Measurements from ENCODE around the gene NEAT1.

The NEAT1 gene

GRCh38 chr11:65380460-65381119, 42.0 kb upstream of the NEAT1 start:
- Histone ChIP-seq H3K36me3 (ENCODE audit: control insufficient read depth, insufficient read depth, low read length) (no peaks in the 10 kb centered on the region), H3K4me3 (ENCODE audit: extremely low read depth, insufficient read depth, low read length, poor library complexity, severe bottlenecking) (no peak overlapping the region), H3K27ac (ENCODE audit: low read depth, low read length, severe bottlenecking) (peak overlapping the region; percentile 99), H3K4me1 (ENCODE audit: control insufficient read depth, insufficient read depth, low read length, poor library complexity, severe bottlenecking) (peaks cover 40% of the 10 kb centered on the region), H3K9me3 (ENCODE audit: control insufficient read depth, low read length) (no peaks in the 10 kb centered on the region)
- WGBS, 2 experiments (ENCODE audit: insufficient coverage in 2 of 2), result 96 to 98% methylated on average over 14 to 15 of the region's 16 CpGs

- Histone ChIP-seq H3K36me3 (ENCODE audit: control insufficient read depth, insufficient read depth, low read length) (no peaks in the 10 kb centered on the region), H3K9me3 (ENCODE audit: control insufficient read depth, low read length) (no peaks in the 10 kb centered on the region), H3K4me3 (ENCODE audit: extremely low read depth, insufficient read depth, low read length, poor library complexity, severe bottlenecking) (peak overlapping the region; percentile 21), H3K4me1 (ENCODE audit: control insufficient read depth, insufficient read depth, low read length, poor library complexity, severe bottlenecking) (peaks cover 41% of the 10 kb centered on the region), H3K27ac (ENCODE audit: low read depth, low read length, severe bottlenecking) (peak overlapping the region; percentile 99)
- WGBS, 2 experiments (ENCODE audit: insufficient coverage in 2 of 2), result 20 to 21% methylated on average over 1 to 2 of the region's 6 CpGs
Measured at GRCh38 chr11:65381716-65382032, 40.9 kb upstream of the NEAT1 start.

- no peaks in the 10 kb centered on the region for H3K9me3 ChIP-seq (ENCODE audit: control insufficient read depth, low read length)
- H3K27ac ChIP-seq (ENCODE audit: low read depth, low read length, severe bottlenecking), result peak within 1 kb of the TSS; percentile 99
- H3K36me3 ChIP-seq (ENCODE audit: control insufficient read depth, insufficient read depth, low read length), result no peaks in the 10 kb centered on the region
- 19 to 21% methylated on average over 17 to 23 of the region's 27 CpGs for WGBS, 2 experiments (ENCODE audit: insufficient coverage in 2 of 2)
- peaks cover 39% of the 10 kb centered on the region for H3K4me1 ChIP-seq (ENCODE audit: control insufficient read depth, insufficient read depth, low read length, poor library complexity, severe bottlenecking)
- H3K4me3 ChIP-seq (ENCODE audit: extremely low read depth, insufficient read depth, low read length, poor library complexity, severe bottlenecking), result peak within 1 kb of the TSS; percentile 21
Measured at GRCh38 chr11:65382033-65382803, 40.4 kb upstream of the NEAT1 start, which contains the start of gene SLC25A45. Gene SLC25A45 (minus strand): TSS chr11:65382646. CDS start chr11:65381951, 695 bp downstream.

GRCh38 chr11:65382804-65383368, 39.7 kb upstream of the NEAT1 start:
- Histone ChIP-seq H3K36me3 (ENCODE audit: control insufficient read depth, insufficient read depth, low read length) (peaks cover 1% of the 10 kb centered on the region), H3K4me1 (ENCODE audit: control insufficient read depth, insufficient read depth, low read length, poor library complexity, severe bottlenecking) (peaks cover 36% of the 10 kb centered on the region), H3K4me3 (ENCODE audit: extremely low read depth, insufficient read depth, low read length, poor library complexity, severe bottlenecking) (peak overlapping the region; percentile 21), H3K27ac (ENCODE audit: low read depth, low read length, severe bottlenecking) (peak overlapping the region; percentile 99), H3K9me3 (ENCODE audit: control insufficient read depth, low read length) (no peaks in the 10 kb centered on the region)
- WGBS, 2 experiments (ENCODE audit: insufficient coverage in 2 of 2), result 79 to 84% methylated on average over 8 to 11 of the region's 12 CpGs

GRCh38 chr11:65383778-65384177, 38.8 kb upstream of the NEAT1 start:
- H3K27ac ChIP-seq (ENCODE audit: low read depth, low read length, severe bottlenecking), result peak overlapping the region; percentile 99
- no peaks in the 10 kb centered on the region for H3K9me3 ChIP-seq (ENCODE audit: control insufficient read depth, low read length)
- 90 to 100% methylated on average over 4 to 5 of the region's 6 CpGs for WGBS, 2 experiments (ENCODE audit: insufficient coverage in 2 of 2)
- no peak overlapping the region for H3K4me3 ChIP-seq (ENCODE audit: extremely low read depth, insufficient read depth, low read length, poor library complexity, severe bottlenecking)
- H3K4me1 ChIP-seq (ENCODE audit: control insufficient read depth, insufficient read depth, low read length, poor library complexity, severe bottlenecking), result peaks cover 36% of the 10 kb centered on the region
- peaks cover 10% of the 10 kb centered on the region for H3K36me3 ChIP-seq (ENCODE audit: control insufficient read depth, insufficient read depth, low read length)

- Histone ChIP-seq H3K4me3 (ENCODE audit: extremely low read depth, insufficient read depth, low read length, poor library complexity, severe bottlenecking) (no peak overlapping the region), H3K27ac (ENCODE audit: low read depth, low read length, severe bottlenecking) (peak overlapping the region; percentile 99), H3K36me3 (ENCODE audit: control insufficient read depth, insufficient read depth, low read length) (peaks cover 17% of the 10 kb centered on the region), H3K9me3 (ENCODE audit: control insufficient read depth, low read length) (no peaks in the 10 kb centered on the region), H3K4me1 (ENCODE audit: control insufficient read depth, insufficient read depth, low read length, poor library complexity, severe bottlenecking) (peaks cover 41% of the 10 kb centered on the region)
- 87 to 88% methylated on average over 7 to 8 of the region's 8 CpGs for WGBS, 2 experiments (ENCODE audit: insufficient coverage in 2 of 2)
Measured at GRCh38 chr11:65384301-65384889, 38.2 kb upstream of the NEAT1 start.

GRCh38 chr11:65386307-65387140, 36.1 kb upstream of the NEAT1 start, which contains the start of gene FRMD8:
Gene FRMD8 (plus strand): TSS chr11:65386637. CDS start chr11:65387037, 400 bp downstream.
- 9 to 11% methylated on average over 55 to 63 of the region's 76 CpGs for WGBS, 2 experiments (ENCODE audit: insufficient coverage in 2 of 2)
- Histone ChIP-seq H3K4me1 (ENCODE audit: control insufficient read depth, insufficient read depth, low read length, poor library complexity, severe bottlenecking) (peaks cover 58% of the 10 kb centered on the region), H3K4me3 (ENCODE audit: extremely low read depth, insufficient read depth, low read length, poor library complexity, severe bottlenecking) (peak within 1 kb of the TSS; percentile 86), H3K9me3 (ENCODE audit: control insufficient read depth, low read length) (no peaks in the 10 kb centered on the region), H3K27ac (ENCODE audit: low read depth, low read length, severe bottlenecking) (peak within 1 kb of the TSS; percentile 99), H3K36me3 (ENCODE audit: control insufficient read depth, insufficient read depth, low read length) (peaks cover 31% of the 10 kb centered on the region)

GRCh38 chr11:65388731-65389130, 33.9 kb upstream of the NEAT1 start:
- Histone ChIP-seq H3K4me1 (ENCODE audit: control insufficient read depth, insufficient read depth, low read length, poor library complexity, severe bottlenecking) (peaks cover 55% of the 10 kb centered on the region), H3K36me3 (ENCODE audit: control insufficient read depth, insufficient read depth, low read length) (peaks cover 53% of the 10 kb centered on the region), H3K9me3 (ENCODE audit: control insufficient read depth, low read length) (no peaks in the 10 kb centered on the region), H3K27ac (ENCODE audit: low read depth, low read length, severe bottlenecking) (peak overlapping the region; percentile 10), H3K4me3 (ENCODE audit: extremely low read depth, insufficient read depth, low read length, poor library complexity, severe bottlenecking) (peak overlapping the region; percentile 86)
- 92 to 96% methylated on average over 4 of the region's 4 CpGs for WGBS, 2 experiments (ENCODE audit: insufficient coverage in 2 of 2)

GRCh38 chr11:65389294-65389980, 33.2 kb upstream of the NEAT1 start:
- Histone ChIP-seq H3K4me1 (ENCODE audit: control insufficient read depth, insufficient read depth, low read length, poor library complexity, severe bottlenecking) (peaks cover 48% of the 10 kb centered on the region), H3K27ac (ENCODE audit: low read depth, low read length, severe bottlenecking) (peak overlapping the region; percentile 81), H3K36me3 (ENCODE audit: control insufficient read depth, insufficient read depth, low read length) (peaks cover 60% of the 10 kb centered on the region), H3K4me3 (ENCODE audit: extremely low read depth, insufficient read depth, low read length, poor library complexity, severe bottlenecking) (peak overlapping the region; percentile 86), H3K9me3 (ENCODE audit: control insufficient read depth, low read length) (no peaks in the 10 kb centered on the region)
- 94% methylated on average over 18 to 20 of the region's 20 CpGs for WGBS, 2 experiments (ENCODE audit: insufficient coverage in 2 of 2)
